ENCODE data around the gene INAFM1.
"Not testable (repeated sequence)": the region's sequence is repeated elsewhere in the genome, so short reads cannot be mapped to it uniquely, and the experiment has no call there.

Gene INAFM1

DNA sequence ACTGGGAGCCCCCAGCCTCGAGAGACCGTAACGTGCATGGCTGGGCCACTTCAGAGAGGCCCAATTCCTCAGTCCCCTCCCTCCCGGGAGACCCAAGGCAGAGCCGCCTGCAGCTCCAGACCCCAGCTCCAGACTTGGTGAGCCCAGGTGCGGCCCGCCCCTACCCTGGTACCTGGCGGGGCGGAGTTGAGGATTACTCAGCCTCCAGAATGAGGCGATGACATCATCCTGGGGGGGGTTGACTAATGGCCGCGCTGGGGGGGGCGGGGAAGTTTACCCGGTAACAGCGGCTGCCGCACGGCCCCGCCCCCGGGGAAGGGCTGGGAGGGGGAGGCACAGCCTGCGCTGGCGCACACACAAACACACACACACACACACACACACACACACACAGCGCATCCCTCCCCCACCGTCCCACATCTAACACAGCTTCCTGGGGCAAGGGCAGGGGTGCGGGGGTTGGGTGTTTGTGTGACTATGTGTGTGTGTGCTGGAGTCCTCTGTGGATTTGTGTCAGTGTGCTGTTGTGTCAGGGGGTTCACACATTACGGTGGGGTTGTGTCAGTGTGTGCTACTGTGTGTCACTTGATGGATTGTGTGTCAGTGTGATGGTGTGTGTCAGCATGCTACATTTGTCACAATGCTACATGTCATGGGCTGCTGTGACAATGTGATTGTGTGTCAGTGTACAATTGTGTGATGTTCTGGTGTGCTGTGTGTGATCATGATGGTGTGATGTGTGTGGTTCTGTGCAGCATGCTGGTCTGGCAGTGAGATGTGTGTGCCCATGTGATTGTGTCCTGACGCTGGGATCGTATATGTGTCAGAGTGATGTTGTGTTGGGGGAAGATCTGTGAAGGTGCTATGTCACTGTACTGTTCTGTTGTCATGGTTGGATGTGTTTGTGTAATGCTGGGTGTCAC, 33.4 kb upstream of the INAFM1 start:
- DNase-seq (ENCODE audit: low read depth) = peak; percentile 64

DNA sequence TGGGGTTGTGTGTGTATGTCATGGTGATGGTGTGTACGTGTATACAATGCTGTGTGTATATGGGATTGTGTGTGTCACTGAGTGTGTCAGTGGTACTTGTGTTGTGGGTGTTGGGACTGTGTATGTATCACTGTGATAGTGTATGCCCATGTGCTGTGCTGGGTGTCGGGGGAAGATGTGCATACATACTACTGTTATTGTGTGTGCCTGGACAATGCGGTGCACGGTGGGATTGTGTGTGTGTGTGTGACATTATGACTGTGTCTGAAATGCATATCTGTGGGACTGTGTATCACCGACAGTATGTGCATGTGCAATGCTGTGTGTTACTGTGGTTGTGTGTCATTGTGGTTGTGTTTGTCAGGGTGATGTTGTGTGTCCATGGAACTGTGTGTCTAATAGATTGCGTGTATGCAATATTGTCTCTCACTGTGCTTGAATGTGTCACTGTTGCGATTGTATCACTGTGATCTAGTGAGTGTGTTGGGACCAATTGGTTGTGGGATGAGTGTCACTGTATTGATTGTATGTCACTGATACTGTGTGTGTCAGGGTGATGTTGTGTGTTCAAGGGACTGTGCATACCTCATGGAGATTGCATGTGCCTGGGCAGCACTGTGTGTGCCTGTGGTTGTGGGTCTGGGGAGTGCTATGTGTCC, 32.6 kb upstream of the INAFM1 start:
- DNase-seq (ENCODE audit: low read depth) = no peak

DNA sequence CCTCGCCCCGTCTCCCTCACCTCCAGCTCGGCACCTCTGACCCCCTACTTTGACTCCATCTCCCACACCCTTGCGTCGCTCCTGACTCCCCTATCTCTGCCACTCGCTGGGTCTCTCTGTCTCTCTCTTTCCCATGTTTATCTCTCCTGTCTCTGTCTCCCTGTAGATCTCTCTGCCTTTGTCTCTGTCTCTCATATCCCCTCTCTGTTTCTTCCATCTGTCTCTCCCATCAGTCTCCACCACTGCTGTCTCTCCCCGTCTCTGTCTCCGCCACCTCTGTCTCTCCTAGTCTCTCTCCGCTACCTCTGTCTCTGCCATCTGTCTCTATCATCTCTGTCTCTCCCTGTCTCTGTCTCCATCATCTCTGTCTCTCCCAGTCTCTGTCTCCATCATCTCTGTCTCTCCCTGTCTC, 31.3 kb upstream of the INAFM1 start:
- no peak for DNase-seq (ENCODE audit: low read depth)

DNA sequence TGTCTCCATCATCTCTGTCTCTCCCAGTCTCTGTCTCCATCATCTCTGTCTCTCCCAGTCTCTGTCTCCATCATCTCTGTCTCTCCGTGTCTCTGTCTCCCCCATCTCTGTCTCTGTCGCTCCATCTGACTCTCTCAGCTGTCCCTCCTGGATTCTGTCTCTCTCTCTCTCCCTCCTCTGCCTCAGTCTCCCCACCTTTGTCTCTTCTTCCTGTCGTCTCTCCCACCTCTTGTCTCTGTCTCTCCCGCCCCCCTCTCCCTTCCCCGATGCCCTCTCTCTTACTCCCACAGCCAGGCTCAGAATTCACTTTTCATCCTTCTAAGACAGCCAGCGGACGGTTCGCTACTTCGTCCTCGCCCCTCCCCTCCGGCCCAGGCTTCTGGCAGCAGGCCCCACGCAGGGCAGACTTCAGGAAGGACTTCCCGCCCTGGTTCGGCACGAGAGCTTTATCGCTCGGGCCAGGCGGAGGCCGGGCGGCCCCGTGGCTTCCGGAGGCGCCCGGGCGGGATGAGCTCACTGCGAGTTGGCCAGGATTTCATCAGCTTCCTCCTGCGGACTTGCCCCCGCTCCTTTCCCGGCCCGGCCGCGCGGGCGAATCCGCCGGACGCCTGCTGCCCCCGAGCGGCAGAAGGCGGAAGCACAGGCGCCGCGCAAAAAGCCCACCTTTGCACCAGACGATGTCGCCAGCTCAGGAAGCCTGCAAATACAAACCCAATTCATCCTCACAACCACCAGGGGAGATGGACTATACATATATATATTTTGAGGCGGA, 30.7 kb upstream of the INAFM1 start:
- peak; percentile 75 for DNase-seq (ENCODE audit: low read depth)

DNA sequence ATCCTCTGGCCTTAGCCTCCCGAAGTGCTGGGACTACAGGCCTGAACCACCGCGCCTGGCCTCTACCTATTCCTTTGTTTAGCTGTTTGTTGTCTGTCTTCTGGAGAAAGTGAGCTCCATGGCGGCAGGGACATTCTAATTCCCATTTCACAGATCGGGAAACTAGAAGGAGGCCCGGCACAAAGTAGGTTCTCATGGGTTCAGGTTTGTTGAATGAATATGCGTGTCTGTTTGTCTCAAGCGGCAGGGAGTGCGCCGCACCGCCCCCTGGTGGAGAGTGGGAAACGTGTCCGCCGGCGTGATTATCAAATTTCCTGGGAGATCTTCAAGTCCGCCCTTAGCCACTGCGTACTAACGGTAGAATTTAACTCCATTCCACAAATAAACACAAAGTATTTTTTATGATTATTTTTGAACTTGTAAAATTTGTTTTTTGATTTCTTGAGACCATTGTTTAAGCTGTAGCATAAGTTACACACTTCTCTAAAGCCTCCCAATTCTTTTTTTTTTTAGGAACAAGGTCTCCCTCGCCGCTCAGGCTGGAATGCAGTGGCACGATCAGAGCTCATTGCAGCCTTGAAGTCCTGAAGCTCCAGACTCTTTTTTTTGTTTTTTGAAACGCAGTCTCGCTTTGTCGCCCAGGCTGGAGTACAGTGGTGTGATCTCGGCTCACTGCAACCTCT, 27.2 kb upstream of the INAFM1 start:
- peak; percentile 70 for DNase-seq (ENCODE audit: low read depth)

DNA sequence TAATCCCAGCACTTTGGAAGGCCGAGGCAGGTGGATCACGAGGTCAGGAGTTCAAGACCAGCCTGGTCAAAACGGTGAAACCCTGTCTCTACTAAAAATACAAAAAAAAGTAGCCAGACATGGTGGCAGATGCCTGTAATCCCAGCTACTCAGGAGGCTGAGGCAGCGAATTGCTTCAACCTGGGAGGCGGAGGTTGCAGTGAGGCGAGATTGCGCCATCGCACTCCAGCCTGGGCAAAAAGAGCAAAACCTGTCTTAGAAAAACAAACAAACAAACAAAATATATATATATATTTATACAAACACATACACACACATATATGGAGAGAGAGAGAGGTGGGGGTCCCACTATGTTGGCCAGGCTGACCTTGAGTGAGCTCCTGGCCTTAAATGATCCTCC, 21.7 kb upstream of the INAFM1 start:
- not testable (repeated sequence) for DNase-seq (ENCODE audit: low read depth)

DNA sequence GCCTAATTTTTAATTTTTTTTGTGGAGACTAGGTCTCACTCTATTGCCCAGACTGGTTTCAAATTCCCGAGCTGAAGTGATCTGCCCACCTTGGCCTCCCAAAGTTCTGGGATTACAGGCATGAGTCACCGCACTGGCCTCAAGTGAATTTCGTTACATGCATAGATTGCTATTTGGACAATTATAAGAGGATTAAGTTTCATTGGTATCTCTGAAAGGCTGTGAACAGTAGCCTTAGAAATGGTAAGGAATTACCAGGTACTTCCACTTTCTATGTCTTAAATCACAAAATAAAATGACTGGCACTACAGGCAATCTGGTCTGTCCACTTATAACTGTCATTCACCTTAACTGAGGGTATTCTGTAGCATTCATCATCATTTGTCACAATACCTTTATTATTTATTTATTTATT, 21.2 kb upstream of the INAFM1 start:
- no peak for DNase-seq (ENCODE audit: low read depth)

DNA sequence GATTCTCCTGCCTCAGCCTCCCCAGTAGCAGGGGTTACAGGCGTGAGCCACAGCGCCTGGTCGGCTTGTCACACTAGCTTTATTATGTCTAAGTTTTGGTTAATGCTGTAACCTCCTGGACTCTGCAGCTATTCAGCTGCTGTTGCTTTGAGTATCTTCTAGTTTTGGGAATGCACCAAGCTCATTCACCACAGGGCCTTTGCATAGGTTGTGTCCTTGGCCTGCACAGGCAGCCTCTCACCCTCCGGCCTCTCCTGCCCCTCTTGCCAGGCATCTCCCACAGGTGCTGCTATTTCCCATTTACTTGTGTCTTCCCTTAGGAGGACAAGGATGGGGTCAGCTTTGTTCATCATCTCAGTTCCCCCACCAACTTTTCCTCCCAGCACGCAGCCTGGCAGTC, 20.7 kb upstream of the INAFM1 start:
- no peak for DNase-seq (ENCODE audit: low read depth)

DNA sequence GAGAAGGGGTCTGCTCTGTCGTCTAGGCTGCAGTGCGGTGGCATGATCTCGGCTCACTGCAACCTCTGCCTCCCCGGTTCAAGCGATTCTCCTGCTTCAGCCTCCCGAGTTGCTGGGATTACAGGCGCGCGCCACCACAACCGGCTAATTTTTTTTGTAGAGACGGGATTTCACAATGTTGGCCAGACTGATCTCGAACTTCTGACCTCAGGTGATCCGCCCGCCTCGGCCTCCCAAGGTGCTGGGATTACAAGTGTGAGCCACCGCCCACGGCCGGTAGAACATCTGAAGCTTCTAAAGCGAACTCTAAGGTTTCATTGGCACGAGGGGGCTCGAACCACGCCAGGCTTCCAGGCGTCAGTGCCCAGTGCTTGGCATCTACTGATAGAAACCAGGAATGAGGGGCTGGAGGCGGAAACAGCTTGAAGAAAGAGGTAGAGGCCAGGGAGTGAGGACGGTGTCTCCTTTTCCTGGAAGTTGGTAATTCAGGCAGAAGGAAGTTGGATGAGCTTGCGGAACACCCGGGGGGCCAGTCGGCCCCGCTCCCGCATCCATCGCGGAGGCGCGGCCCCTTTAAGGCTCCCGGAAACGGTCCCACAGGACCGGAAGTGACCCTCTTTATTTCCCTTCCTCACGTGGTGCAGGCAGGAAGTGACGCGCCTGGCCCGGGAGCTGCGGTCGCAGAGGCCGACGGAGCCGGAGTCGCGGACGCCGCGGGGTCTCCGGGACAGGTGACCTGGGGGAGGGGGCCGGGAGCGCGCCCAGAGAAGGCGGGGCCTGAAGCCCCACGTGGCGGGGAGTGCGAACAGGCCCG, 18.6 kb upstream of the INAFM1 start, which contains the start of gene CCDC9:
CCDC9 (plus strand) TSS at position 647 of the 814 bp plus-strand sequence. CDS start 1,876 bp downstream, outside the sequence.
- DNase-seq (ENCODE audit: low read depth) = no peak

DNA sequence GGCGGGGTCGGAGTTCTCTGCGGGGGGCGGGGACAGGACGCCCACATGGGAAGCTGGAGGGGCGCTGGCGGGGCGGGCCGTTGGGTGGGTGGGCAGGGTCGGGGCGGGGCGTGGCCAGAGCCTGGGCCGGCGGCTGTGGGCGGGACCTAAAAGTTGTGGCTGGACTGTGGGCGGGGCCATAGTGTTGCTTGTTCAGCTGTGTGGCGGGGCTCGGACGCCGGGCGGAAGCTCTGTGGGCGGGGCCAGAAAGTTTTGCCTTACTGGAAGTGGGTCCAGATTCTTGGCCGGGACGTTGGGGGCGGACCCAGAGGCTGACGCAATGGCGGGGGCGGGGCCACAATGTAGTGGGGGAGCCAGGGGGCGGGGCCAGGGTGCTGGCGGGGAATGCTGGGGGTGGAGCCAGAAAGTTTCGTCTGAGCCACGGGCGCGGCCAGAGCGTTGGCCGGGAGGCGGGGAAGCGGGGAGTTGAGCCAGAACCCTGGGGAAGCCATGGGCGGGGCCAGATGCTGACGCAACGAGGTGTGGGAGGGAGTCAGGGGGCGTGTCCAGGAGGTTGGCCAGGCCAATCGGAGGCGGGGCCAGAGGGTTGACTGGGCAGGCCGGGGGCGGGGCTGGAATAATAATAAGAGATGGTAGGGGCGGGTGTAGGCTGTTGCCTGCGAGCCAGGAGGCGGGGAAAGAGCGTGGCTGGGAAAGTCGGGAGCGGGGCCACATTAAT, 17.8 kb upstream of the INAFM1 start:
- peak; percentile 100 for DNase-seq (ENCODE audit: low read depth)

DNA sequence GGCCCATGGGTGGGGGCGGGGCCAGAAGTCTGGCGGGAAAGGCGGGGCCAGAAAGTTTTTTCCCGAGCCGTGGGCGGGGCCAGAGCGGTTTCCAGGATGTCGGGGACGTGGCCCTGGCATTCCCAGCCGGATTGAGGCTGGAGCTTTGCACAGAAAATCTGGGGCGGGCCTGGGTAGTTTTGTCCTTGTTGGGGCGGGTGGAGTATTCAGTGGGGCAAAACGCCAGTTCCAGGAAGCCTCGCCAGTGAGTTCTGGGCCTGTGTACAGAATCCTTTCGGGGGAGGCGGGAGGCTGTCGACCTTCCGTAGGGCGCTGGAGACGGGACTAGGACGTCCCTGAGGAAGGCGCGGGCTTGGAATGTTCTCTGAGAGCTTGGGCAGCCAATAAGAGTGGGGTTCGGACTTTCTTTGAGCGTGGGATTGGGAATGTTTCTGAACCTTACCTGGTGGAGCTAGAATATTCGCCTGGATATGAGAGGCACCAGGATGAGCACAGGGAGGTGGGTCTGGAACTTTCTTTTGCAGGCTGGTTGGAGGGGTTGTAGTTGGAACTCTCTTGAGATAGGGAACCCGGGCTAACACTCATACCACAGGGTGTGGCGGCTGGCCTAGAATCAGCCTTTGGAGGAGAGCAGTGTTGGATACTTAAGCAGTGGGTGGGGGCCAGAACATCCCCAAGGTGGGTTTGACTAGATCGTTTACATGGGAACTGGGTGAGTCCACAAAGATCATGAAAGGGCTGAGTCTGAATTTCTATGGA, 17.1 kb upstream of the INAFM1 start:
- no peak for DNase-seq (ENCODE audit: low read depth)

DNA sequence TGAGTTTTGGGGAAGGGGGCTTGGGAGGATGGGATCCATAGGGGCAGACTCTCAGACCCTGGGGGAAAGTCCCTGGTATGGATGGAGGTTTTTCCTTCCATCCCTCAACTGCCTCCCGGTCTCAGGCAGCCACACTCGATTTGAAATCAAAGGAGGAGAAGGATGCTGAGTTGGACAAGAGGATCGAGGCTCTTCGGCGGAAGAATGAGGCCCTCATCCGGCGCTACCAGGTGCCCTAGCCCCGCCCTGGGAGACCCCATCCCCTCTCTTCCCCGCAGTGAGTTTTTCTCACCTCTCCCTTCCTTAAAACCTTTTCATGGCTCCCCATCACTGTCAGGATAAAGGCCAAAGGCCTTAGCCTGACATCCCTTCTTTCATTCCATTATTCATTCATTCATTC, 16.3 kb upstream of the INAFM1 start:
- no peak for DNase-seq (ENCODE audit: low read depth)

DNA sequence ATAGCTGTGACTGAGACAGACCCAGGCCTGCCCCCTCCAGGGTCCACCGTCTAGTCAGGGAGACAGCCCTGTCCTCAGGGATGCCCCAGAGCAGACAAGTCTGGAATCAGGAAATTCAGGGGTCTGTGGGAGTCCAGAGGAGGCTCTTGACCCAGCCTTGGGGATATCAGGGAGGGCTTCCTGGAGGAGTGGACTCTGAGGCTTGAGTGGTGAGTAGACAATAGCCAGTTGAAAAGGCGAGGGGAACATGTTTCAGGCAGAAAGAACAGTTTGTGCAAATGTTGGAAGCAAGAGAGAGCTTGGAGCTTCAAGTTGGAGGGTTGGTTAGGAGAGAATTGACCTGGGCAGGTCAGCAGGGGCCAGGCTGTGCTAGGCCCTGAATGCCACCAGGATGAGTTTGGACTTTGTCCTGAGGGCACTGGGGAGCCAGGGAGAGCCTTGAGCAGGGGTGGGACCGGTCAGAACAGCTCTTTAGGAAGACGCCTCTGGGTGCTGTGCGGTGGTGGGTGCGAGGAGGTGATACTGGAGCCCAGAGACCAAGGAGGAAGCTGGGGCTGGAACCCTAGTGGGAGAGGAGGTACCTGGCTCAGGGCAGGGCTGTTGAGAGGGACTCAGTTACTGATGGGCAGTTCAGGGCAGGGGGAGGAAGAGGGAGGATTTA, 15.7 kb upstream of the INAFM1 start:
- DNase-seq (ENCODE audit: low read depth) = no peak

DNA sequence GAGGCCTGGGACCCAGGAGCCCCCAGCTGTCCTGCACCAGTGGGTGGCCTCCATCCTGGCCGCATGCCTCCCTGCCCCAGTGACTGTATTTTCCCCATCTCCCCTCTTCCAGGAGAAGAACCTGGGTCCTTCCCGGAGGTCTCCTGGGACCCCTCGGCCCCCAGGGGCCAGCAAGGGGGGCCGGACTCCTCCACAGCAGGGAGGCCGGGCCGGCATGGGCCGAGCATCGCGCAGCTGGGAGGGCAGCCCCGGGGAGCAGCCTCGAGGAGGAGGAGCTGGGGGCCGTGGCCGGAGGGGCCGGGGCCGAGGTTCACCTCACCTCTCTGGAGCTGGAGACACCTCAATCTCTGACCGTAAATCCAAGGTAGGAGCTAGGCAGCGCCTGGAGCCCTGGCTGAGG, 14.2 kb upstream of the INAFM1 start:
- DNase-seq (ENCODE audit: low read depth) = no peak

DNA sequence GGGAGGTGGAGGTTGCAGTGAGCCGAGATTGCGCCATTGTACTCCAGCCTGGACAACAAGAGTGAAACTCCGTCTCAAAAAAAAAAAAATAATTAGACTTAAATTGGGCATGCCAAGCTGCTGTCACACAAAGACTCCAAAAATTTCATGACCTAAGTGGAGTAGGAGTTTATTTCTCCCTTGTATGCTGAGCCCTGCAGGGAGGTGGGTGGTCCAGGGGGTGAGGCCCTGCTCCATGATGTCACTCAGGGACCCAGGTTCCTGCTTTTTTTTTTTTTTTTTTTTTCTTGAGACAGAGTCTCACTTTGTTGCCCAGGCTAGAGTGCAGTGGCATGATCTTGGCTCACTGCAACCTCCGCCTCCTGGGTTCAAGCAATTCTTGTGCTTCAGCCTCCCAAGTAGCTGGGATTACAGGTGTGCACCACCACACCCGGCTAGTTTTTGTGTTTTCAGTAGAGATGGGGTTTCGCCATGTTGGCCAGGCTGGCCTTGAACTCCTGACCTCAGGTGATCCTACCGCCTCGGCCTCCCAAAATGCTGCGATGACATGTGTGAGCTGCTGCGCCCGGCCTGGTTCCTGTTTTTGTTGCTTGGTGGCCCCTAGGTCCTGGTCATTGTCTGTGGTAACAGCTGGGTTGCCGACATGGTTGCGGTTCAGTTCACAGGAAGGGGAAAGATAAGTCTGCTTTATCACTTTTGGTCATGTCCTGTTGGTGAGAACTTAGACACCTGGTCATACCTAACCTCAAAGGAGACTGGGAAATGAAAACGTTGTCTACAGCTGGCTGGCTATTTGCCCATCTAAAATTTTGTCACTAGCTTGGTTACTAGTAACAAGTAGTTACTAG, 12.5 kb upstream of the INAFM1 start:
- DNase-seq (ENCODE audit: low read depth) = not testable (repeated sequence)

DNA sequence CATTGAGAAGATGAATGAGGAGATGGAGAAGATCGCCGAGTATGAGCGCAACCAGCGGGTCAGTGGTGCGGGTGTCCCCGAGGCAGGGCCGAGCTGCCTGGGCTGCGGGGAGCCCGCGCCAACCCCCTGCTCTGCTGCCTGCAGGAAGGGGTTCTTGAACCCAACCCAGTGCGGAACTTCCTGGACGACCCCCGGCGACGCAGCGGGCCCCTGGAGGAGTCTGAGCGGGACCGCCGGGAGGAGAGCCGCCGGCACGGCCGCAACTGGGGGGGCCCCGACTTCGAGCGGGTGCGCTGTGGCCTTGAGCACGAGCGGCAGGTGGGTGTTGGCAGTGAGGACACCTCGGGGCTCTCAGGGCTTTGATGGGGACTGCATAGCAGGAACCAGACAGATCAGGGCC, 10.1 kb upstream of the INAFM1 start:
- no peak for DNase-seq (ENCODE audit: low read depth)

DNA sequence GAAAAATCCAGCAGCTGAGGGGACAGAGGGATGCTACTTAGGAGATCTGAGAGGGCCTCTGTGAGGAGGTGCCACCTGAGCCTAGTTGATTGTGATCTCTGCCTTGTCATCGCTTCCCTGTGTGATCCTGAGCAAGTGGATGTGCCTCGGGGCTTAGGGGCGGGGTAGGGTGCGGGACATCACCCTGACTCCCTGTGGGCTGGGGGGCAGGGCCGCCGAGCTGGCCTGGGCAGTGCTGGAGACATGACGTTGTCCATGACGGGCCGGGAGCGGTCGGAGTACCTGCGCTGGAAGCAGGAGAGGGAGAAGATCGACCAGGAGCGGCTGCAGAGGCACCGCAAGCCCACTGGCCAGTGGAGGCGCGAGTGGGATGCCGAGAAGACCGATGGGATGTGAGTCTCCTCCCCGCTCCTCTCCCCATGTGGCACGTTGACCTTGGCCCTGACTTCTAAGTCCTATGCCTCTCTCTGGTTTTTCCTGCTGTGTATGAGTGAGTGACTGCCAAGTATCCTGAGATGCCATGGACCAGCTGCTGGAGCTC, 8.2 kb upstream of the INAFM1 start:
- no peak for DNase-seq (ENCODE audit: low read depth)

DNA sequence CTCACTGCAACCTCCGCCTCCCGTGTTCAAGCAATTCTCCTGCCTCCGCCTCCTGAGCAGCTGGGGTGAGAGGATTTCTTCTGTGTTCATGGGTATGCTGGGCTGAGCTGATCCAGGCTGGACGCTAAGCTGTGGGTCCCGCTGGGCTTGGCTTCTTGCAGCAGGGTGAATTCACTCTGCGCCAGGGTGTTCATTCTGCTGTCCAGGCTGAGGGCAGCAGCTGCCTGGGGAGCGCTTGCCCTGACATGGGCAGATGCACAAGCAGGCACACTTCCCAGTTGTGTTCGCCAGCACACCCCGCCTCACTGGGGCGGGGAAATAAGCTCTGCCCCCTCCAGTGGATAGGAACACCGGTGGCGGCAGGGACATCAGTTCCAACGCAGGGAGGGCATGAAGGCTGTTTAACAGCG, 7.3 kb upstream of the INAFM1 start:
- no peak for DNase-seq (ENCODE audit: low read depth)

Data from stimulated activated CD8-positive, alpha-beta memory T cell treated with anti-CD3 and anti-CD28 coated beads, Interleukin-7, amount 100 ng/mL, for 24 hours (primary cell).